ENCODE measurements around the gene SRCAP.

The SRCAP gene

DNA sequence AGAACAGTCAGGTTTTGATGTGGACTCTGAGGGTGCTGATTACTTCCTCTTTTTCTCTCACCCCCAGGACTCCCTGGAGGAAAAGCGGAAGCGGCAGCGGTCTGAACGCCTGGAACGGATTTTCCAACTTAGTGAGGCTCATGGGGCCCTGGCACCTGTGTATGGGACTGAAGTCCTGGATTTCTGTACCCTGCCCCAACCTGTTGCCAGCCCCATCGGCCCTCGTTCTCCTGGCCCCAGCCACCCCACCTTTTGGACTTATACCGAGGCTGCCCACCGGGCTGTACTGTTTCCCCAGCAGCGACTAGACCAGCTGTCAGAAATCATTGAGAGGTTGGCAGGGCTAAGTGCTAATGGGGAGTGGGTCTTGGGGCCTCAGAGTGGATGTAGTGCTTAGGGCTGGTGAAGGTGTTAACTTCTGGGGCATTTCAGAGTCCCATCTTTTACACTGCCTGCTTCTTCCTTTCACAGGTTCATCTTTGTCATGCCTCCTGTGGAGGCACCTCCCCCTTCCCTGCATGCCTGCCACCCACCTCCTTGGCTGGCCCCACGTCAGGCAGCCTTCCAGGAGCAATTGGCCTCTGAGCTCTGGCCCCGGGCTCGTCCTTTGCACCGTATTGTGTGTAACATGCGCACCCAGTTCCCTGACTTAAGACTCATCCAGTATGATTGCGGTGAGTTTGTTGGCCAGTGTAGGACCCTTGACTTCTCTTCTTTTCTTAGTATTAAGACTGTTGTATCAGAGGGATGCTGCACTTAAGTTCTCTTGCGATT, 30.1 kb downstream of the SRCAP start:
- TF ChIP-seq FOXP2 (optimal IDR thresholded peaks at IDR 0.05; ENCODE audit: borderline replicate concordance, extremely low read depth, extremely low read length, insufficient read depth), result no peak
- no peak for TF ChIP-seq SIN3A (IDR thresholded peaks at IDR 0.05; ENCODE audit: borderline replicate concordance, insufficient read depth, low read length)
- no peak for TF ChIP-seq REST (IDR thresholded peaks at IDR 0.05; ENCODE audit: insufficient read depth in 1 of 2, low read depth in 2 of 2, low read length in 2 of 2)
- TF ChIP-seq TAF1 (IDR thresholded peaks at IDR 0.05; ENCODE audit: borderline replicate concordance, insufficient read depth, low read length), result no peak
- TF ChIP-seq POLR2AphosphoS5 (IDR thresholded peaks at IDR 0.05; ENCODE audit: low read depth, low read length), result no peak

- no peak for TF ChIP-seq FOXP2 (optimal IDR thresholded peaks at IDR 0.05; ENCODE audit: borderline replicate concordance, extremely low read depth, extremely low read length, insufficient read depth)
- no peak for TF ChIP-seq TAF1 (IDR thresholded peaks at IDR 0.05; ENCODE audit: borderline replicate concordance, insufficient read depth, low read length)
- TF ChIP-seq POLR2AphosphoS5 (IDR thresholded peaks at IDR 0.05; ENCODE audit: low read depth, low read length), result no peak
- no peak for TF ChIP-seq REST (IDR thresholded peaks at IDR 0.05; ENCODE audit: insufficient read depth in 1 of 2, low read depth in 2 of 2, low read length in 2 of 2)
- no peak for TF ChIP-seq SIN3A (IDR thresholded peaks at IDR 0.05; ENCODE audit: borderline replicate concordance, insufficient read depth, low read length)
Observed at GRCh38 chr16:30731411-30731810, 32.4 kb downstream of the SRCAP start.

GRCh38 chr16:30736995-30737793, 38.2 kb downstream of the SRCAP start:
- TF ChIP-seq TAF1 (IDR thresholded peaks at IDR 0.05; ENCODE audit: borderline replicate concordance, insufficient read depth, low read length) (no peak), SIN3A (IDR thresholded peaks at IDR 0.05; ENCODE audit: borderline replicate concordance, insufficient read depth, low read length) (no peak), FOXP2 (optimal IDR thresholded peaks at IDR 0.05; ENCODE audit: borderline replicate concordance, extremely low read depth, extremely low read length, insufficient read depth) (no peak), REST (IDR thresholded peaks at IDR 0.05; ENCODE audit: insufficient read depth in 1 of 2, low read depth in 2 of 2, low read length in 2 of 2) (no peak), POLR2AphosphoS5 (IDR thresholded peaks at IDR 0.05; ENCODE audit: low read depth, low read length) (no peak)

GRCh38 chr16:30737794-30738648, 39.0 kb downstream of the SRCAP start:
- TF ChIP-seq TAF1 (IDR thresholded peaks at IDR 0.05; ENCODE audit: borderline replicate concordance, insufficient read depth, low read length) (no peak), SIN3A (IDR thresholded peaks at IDR 0.05; ENCODE audit: borderline replicate concordance, insufficient read depth, low read length) (no peak), REST (IDR thresholded peaks at IDR 0.05; ENCODE audit: insufficient read depth in 1 of 2, low read depth in 2 of 2, low read length in 2 of 2) (no peak), POLR2AphosphoS5 (IDR thresholded peaks at IDR 0.05; ENCODE audit: low read depth, low read length) (no peak; the same call in 1 of the 2 replicates), FOXP2 (optimal IDR thresholded peaks at IDR 0.05; ENCODE audit: borderline replicate concordance, extremely low read depth, extremely low read length, insufficient read depth) (no peak)
